DOHH2 (cell line): ENCODE measurements around the gene SLC35G4.

Experiments used
- H3F3A ChIP-seq: fragments of 200-600 bp; sonication (generic), shearing (Covaris generic); 2 replicates; pipeline ENCODE4 v1.6.0; 2016; ENCODE audit warnings: antibody characterized with exemption, mild to moderate bottlenecking; ENCODE audit not compliant: control insufficient read depth, insufficient read depth
- H3K27ac ChIP-seq: fragments of 200-600 bp; sonication (generic); 2 replicates; pipeline ENCODE4 v1.5.1; 2014; ENCODE audit warnings: low read depth, mild to moderate bottlenecking, low read length, moderate library complexity
- H3K27me3 ChIP-seq: fragments of 200-600 bp; sonication (generic); 2 replicates; pipeline ENCODE4 v1.6.1; 2014; ENCODE audit warnings: mild to moderate bottlenecking, low read length, mixed read lengths; ENCODE audit not compliant: control insufficient read depth
- H3K36me3 ChIP-seq: fragments of 200-600 bp; sonication (generic); 2 replicates; pipeline ENCODE4 v1.6.1; 2014; ENCODE audit warnings: mild to moderate bottlenecking, low read length, moderate library complexity, mixed read lengths; ENCODE audit not compliant: control insufficient read depth
- H3K4me1 ChIP-seq: fragments of 200-600 bp; sonication (generic); 2 replicates; pipeline ENCODE4 v1.6.1; 2014; ENCODE audit warnings: mild to moderate bottlenecking, low read length, mixed read lengths; ENCODE audit not compliant: control insufficient read depth
- H3K4me2 ChIP-seq: fragments of 200-600 bp; sonication (generic); 2 replicates; pipeline ENCODE4 v1.6.0; 2014; ENCODE audit warnings: mild to moderate bottlenecking, low read length, moderate library complexity
- H3K4me3 ChIP-seq: fragments of 200-600 bp; sonication (generic); 2 replicates; pipeline ENCODE4 v1.5.1; 2014; ENCODE audit warnings: mild to moderate bottlenecking, low read length, mixed read lengths
- H3K79me2 ChIP-seq: fragments of 200-600 bp; sonication (generic); 2 replicates; pipeline ENCODE4 v1.6.1; 2014; ENCODE audit warnings: mild to moderate bottlenecking, low read length, mixed read lengths; ENCODE audit not compliant: control insufficient read depth
- H3K9me2 ChIP-seq: fragments of 200-600 bp; sonication (generic); replicated peaks from 2 replicates; pipeline ENCODE4 v1.6.1; 2014; ENCODE audit warnings: mild to moderate bottlenecking, low read length, mixed read lengths; ENCODE audit not compliant: control insufficient read depth
- H3K9me3 ChIP-seq: fragments of 200-600 bp; sonication (generic); 2 replicates; pipeline ENCODE4 v1.6.1; 2014; ENCODE audit warnings: antibody characterized with exemption, low read length, mixed read lengths; ENCODE audit not compliant: control insufficient read depth, insufficient read depth
- H4K20me1 ChIP-seq: fragments of 200-600 bp; sonication (generic); 2 replicates; pipeline ENCODE4 v1.6.0; 2014; ENCODE audit warnings: low read depth, mild to moderate bottlenecking, antibody characterized with exemption, low read length, moderate library complexity; ENCODE audit not compliant: control insufficient read depth, insufficient read depth
- EZH2phosphoT487 ChIP-seq: fragments of 200-600 bp; sonication (generic); IDR thresholded peaks from 2 replicates; pipeline ENCODE4 v1.6.1; 2017; ENCODE audit warnings: borderline replicate concordance, mild to moderate bottlenecking, antibody characterized with exemption, low read length, moderate library complexity, mixed read lengths
- TF ChIP-seq, protein P1 (sequence below): fragments of 200-600 bp; sonication (generic); IDR thresholded peaks from one replicate; pipeline ENCODE4 v1.5.1; 2014; ENCODE audit warnings: antibody characterized with exemption, mild to moderate bottlenecking, low read depth, low read length; ENCODE audit not compliant: poor library complexity, severe bottlenecking

SLC35G4 gene

DNA sequence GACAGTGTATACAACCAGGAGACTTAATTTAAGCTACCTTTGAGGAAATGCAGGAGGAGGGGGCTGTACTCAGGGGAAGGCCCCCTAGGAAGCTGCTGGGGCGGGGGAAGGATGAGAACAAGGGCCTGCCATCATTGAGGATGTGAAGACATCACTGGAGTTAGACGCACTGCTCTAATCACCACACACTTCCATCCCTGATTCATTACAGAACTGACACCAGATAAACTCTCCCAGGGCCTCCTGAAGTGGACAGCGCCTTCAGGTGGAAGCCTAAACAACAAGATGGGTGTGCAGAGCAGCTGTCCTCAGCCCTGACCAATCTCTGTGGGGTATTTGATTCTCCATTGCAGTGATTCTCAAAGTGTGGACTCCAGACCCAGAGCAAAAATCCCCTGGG is 30.6 kb upstream of the SLC35G4 start:
- no peaks in the 10 kb centered on the region for H3K79me2 ChIP-seq
- H3K9me3 ChIP-seq = no peaks in the 10 kb centered on the region
- no peaks in the 10 kb centered on the region for H3F3A ChIP-seq
- no peaks in the 10 kb centered on the region for H3K36me3 ChIP-seq
- TF ChIP-seq, protein P1, sequence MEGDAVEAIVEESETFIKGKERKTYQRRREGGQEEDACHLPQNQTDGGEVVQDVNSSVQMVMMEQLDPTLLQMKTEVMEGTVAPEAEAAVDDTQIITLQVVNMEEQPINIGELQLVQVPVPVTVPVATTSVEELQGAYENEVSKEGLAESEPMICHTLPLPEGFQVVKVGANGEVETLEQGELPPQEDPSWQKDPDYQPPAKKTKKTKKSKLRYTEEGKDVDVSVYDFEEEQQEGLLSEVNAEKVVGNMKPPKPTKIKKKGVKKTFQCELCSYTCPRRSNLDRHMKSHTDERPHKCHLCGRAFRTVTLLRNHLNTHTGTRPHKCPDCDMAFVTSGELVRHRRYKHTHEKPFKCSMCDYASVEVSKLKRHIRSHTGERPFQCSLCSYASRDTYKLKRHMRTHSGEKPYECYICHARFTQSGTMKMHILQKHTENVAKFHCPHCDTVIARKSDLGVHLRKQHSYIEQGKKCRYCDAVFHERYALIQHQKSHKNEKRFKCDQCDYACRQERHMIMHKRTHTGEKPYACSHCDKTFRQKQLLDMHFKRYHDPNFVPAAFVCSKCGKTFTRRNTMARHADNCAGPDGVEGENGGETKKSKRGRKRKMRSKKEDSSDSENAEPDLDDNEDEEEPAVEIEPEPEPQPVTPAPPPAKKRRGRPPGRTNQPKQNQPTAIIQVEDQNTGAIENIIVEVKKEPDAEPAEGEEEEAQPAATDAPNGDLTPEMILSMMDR = no peak
- no peak for TF ChIP-seq EZH2phosphoT487
- H3K27me3 ChIP-seq = peaks cover 3% of the 10 kb centered on the region; the same call in 1 of the 2 replicates
- no peaks in the 10 kb centered on the region for H3K4me1 ChIP-seq
- H4K20me1 ChIP-seq = no peaks in the 10 kb centered on the region
- no peak overlapping the region for H3K4me3 ChIP-seq
- no peaks in the 10 kb centered on the region for H3K9me2 ChIP-seq
- H3K4me2 ChIP-seq = no peak overlapping the region
- no peak overlapping the region for H3K27ac ChIP-seq

- H3K36me3 ChIP-seq = no peaks in the 10 kb centered on the region
- H3K27ac ChIP-seq = no peak overlapping the region
- peaks cover 3% of the 10 kb centered on the region; the same call in 1 of the 2 replicates for H3K27me3 ChIP-seq
- no peaks in the 10 kb centered on the region for H3K79me2 ChIP-seq
- H3K4me2 ChIP-seq = no peak overlapping the region
- H3K9me3 ChIP-seq = no peaks in the 10 kb centered on the region
- H4K20me1 ChIP-seq = no peaks in the 10 kb centered on the region
- no peaks in the 10 kb centered on the region for H3K4me1 ChIP-seq
- TF ChIP-seq, protein P1 = no peak
- TF ChIP-seq EZH2phosphoT487 = no peak
- H3K9me2 ChIP-seq = no peaks in the 10 kb centered on the region
- H3F3A ChIP-seq = no peaks in the 10 kb centered on the region
- no peak overlapping the region for H3K4me3 ChIP-seq
Measured at GRCh38 chr18:11579916-11580315, 29.5 kb upstream of the SLC35G4 start.

DNA sequence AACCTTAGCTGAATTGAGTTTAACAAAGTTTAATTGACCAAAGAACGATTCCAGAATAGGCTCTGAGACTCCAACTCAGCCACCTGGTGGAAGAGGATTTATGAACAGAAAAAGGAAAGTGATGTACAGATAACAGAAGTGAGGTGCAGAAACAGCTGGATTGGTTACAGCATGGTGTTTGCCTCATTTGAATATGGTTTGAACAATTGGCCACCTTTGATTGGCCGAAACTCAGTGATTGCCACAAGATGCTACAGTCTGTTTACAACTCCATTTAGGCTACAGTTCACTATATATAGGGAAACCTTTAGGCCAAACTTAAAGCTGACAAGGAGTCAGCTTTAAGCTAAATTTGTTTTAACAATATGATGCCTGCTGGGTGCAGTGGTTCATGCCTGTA is 28.1 kb upstream of the SLC35G4 start:
- H3K4me3 ChIP-seq = no peak overlapping the region
- H3K27ac ChIP-seq = no peak overlapping the region
- H3K4me1 ChIP-seq = no peaks in the 10 kb centered on the region
- H3K36me3 ChIP-seq = no peaks in the 10 kb centered on the region
- no peaks in the 10 kb centered on the region for H4K20me1 ChIP-seq
- peaks cover 3% of the 10 kb centered on the region; the same call in 1 of the 2 replicates for H3K27me3 ChIP-seq
- no peaks in the 10 kb centered on the region for H3K9me3 ChIP-seq
- no peaks in the 10 kb centered on the region for H3F3A ChIP-seq
- no peaks in the 10 kb centered on the region for H3K9me2 ChIP-seq
- H3K79me2 ChIP-seq = no peaks in the 10 kb centered on the region
- H3K4me2 ChIP-seq = no peak overlapping the region
- TF ChIP-seq, protein P1 = no peak
- TF ChIP-seq EZH2phosphoT487 = no peak

- no peaks in the 10 kb centered on the region for H3K9me3 ChIP-seq
- TF ChIP-seq, protein P1 = no peak
- TF ChIP-seq EZH2phosphoT487 = no peak
- H3K27me3 ChIP-seq = no peaks in the 10 kb centered on the region
- no peaks in the 10 kb centered on the region for H3K4me1 ChIP-seq
- H4K20me1 ChIP-seq = no peaks in the 10 kb centered on the region
- no peak overlapping the region for H3K4me2 ChIP-seq
- H3F3A ChIP-seq = no peaks in the 10 kb centered on the region
- H3K79me2 ChIP-seq = no peaks in the 10 kb centered on the region
- no peak overlapping the region for H3K4me3 ChIP-seq
- H3K9me2 ChIP-seq = no peaks in the 10 kb centered on the region
- no peak overlapping the region for H3K27ac ChIP-seq
- H3K36me3 ChIP-seq = no peaks in the 10 kb centered on the region
Measured at GRCh38 chr18:11585596-11585995, 23.8 kb upstream of the SLC35G4 start.
